IPS-NIHi7 (cell line): Measurements from ENCODE around the gene SLC39A6.
"Not testable (repeated sequence)": the region's sequence is repeated elsewhere in the genome, so short reads cannot be mapped to it uniquely, and the experiment has no call there.

Experiments
- DNase-seq: peaks from one replicate; pipeline ENCODE4 v3.0.0; 2012; ENCODE audit warnings: mixed read lengths; ENCODE audit errors: extremely low spot score

SLC39A6 gene, protein sequence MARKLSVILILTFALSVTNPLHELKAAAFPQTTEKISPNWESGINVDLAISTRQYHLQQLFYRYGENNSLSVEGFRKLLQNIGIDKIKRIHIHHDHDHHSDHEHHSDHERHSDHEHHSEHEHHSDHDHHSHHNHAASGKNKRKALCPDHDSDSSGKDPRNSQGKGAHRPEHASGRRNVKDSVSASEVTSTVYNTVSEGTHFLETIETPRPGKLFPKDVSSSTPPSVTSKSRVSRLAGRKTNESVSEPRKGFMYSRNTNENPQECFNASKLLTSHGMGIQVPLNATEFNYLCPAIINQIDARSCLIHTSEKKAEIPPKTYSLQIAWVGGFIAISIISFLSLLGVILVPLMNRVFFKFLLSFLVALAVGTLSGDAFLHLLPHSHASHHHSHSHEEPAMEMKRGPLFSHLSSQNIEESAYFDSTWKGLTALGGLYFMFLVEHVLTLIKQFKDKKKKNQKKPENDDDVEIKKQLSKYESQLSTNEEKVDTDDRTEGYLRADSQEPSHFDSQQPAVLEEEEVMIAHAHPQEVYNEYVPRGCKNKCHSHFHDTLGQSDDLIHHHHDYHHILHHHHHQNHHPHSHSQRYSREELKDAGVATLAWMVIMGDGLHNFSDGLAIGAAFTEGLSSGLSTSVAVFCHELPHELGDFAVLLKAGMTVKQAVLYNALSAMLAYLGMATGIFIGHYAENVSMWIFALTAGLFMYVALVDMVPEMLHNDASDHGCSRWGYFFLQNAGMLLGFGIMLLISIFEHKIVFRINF

DNA sequence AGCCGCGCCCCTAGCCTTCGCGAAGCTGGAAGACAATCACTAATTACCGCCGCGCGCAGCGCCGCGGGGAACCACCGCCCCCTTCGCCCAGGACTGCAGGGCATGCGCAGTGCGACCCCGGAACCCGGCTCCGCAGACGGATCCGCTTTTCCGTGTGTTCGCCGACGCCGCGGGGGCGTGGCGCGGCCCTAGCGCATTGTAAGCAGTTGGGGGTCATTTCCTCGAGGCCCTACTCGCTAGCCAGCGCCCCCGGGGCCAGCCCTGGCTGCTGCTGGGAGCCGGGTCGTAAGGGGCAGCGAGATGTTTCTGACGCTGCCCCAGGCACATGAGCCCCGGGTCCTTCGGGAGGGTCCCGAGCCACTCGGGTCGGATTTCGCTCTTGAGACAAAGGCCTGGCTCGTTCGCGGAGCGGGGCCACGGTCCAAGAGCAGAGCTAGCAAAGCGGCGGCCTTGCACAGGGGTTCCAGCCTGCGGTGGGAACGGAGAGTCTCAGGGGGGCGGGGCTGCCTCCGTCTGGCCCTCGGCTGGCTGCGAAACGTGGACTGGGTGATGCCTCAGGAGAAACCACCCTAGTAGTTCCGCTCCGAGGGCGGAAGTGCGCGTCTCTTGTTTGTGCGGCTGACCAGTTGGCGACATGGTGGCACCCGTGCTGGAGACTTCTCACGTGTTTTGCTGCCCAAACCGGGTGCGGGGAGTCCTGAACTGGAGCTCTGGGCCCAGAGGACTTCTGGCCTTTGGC, at the start of gene SLC39A6, which contains the start of gene ELP2:
Gene SLC39A6 (minus strand): TSS at position 41 of the 739 bp plus-strand sequence. CDS start 2,333 bp downstream, outside the sequence.
Gene ELP2 (plus strand): TSS at position 600 of the 739 bp plus-strand sequence. CDS start 35 bp downstream, at position 635.
- peak; percentile 96 for DNase-seq

DNA sequence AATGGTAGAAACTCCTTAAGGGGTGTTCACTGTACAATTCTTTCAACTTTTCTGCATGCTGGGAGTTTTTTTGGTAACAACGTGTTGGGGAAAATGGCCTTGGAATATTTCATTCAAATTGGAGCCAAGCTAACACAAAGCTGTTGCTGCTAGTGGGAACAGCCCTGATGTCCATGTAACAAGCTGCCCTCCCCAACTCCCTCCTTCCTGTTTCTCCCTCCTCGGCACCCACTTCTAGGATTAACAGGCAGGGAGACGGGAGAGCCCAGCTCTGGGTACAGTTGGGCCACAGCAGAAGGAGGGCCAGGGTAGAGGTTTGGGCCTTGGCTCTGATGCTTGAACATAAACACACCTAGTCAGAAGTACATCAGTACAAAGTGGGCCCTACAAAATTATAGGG, 48.8 kb upstream of the SLC39A6 start:
- DNase-seq = no peak

DNA sequence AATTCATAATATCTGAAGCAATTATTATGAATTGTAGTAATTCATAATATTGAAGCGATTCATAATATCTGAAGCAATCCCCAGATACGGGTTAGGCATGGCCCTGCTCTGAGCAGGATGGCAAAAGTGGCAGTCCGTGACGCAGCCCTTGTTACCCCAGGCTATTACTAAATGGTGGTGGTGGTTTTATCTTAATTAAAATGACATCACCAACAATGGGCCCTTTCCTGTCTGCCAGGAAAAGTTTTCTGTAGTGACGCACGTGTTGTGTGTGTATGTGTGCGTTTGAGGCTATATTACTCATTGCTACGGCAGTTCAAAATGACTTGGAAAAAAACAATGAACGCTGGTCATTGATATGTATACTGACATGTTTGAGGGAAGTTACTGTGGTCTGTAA, 47.6 kb upstream of the SLC39A6 start:
- DNase-seq = no peak

DNA sequence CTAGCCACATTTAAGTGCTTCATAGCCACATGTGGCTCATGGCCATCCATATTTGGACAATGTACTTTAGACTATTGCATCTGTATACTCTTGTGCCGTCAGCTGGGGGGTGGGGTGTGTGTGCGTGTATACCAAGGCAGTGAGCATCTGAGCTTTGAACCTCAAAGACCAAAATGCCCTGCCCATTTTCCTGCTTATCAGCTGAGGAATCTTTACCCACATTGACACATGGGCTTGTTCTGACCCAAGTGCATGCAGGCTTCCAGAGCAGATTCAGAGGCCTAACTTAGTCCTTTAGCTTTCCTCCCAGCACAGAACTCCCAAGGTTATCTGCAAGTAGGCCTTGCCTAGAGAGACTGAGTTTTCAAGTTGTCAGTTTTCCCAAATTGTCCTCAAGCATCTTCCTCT, 47.0 kb upstream of the SLC39A6 start:
- no peak for DNase-seq

DNA sequence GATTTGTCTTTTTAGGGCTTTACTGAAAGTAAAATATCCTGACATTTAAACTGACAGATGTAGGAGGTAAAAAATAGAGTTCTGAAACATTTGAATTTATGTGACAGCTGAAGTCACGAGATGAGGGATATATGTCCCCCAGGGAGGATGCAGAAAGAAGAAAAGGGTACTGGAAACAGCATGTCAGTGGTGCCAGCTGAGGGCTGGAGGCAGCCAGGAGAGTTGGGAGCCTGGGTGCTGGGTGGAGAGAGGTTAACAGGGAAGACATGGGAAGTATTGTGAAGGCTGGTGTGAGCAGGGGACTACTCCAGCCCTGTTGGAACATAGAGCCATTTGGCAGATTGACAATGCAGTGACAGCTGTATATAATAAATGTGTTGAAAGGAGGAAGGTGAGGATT, 46.3 kb upstream of the SLC39A6 start:
- DNase-seq = no peak

DNA sequence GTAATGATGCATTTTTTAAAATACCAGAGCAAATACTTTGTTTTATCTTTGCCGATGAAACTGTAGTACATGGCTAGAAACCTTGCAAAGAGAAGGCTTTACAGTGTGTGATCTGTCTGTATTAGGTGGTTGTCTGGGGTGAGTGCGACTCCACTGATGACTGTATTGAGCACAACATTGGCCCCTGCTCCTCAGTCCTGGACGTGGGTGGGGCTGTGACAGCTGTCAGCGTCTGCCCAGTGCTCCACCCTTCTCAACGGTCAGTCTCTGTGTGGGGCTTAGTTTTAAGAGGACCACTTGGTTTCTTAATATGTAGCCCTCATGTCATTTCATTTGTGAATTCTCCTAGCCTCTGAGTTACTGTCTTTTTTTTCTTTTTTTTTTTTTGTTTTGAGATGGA, 40.8 kb upstream of the SLC39A6 start:
- no peak for DNase-seq

DNA sequence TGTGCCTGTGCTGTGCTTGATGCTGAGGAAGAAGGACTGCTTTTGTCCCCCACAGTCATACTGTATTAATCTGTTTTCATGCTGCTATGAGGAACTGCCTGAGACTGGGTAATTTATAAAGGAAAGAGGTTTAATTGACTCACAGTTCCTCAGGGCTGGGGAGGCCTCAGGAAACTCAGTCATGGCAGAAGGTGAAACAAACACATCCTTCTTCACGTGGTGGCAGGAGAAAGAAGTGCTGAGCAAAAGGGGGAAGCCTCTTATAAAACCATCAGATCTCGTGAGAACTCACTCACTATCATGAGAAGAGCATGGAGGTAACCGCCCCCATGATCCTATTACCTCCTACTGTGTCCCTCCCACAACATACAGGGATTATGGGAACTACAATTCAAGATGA, 39.2 kb upstream of the SLC39A6 start:
- not testable (repeated sequence) for DNase-seq

DNA sequence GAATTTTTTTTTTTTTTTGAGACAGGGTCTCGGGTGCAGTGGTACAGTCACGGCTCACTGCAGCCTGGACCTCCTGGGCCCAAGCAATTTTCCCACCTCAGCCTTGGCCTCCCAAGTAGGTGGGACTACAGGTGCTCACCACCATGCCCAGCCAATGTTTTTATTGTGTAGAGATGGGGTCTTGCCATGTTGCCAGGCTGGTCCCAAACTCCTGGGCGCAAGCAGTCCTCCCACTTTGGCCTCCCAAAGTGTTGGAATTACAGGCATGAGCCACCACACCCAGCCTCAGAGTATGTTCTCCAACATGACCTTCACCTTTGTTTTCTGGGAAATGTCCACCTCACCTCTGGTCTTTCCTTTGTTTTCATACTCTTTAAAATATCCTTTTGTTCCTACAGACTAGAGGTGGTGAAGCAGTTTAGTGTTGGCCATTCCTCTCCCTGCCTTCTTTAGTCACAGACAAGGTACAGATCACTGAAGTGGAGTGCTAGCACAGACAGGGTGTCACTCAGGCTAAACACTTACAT, 38.6 kb upstream of the SLC39A6 start:
- DNase-seq = no peak

DNA sequence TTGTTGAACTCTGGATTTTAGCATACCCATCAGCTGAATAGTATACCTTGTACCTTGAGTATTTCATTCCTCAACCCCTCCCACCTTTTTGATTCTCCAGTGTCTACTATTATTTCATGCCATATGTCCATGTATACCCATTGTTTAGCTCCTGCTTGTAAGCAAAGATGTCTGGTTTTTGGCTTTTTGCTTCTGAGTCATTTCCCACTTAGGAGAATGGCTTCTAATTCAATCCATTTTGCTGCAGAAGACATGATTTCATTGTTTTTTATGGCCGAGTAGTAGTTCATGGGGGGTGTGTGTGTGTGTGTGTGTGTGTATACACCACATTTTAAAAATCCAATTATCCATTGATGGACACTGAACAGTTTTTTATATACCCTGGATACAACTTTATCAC, 33.8 kb upstream of the SLC39A6 start:
- no peak for DNase-seq

DNA sequence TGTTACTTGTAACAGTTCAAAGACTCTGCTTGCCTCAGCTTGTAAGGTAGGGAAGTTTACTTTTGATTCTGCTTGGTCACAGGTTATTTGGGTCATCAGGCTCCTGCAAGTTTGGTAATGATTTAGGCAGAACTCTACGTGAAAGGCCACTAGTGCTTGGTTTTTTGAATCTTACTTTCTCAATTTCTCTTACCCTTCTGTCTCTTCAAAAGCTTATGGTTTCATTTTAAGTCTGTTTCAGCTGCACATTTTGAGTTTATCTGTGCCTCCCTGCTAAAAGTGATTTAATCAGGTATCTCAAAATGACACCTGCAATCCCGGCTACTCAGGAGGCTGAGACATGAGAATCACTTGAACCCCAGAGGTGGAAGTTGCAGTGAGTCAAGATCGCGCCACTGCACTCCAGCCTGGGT, 31.8 kb upstream of the SLC39A6 start:
- no peak for DNase-seq

DNA sequence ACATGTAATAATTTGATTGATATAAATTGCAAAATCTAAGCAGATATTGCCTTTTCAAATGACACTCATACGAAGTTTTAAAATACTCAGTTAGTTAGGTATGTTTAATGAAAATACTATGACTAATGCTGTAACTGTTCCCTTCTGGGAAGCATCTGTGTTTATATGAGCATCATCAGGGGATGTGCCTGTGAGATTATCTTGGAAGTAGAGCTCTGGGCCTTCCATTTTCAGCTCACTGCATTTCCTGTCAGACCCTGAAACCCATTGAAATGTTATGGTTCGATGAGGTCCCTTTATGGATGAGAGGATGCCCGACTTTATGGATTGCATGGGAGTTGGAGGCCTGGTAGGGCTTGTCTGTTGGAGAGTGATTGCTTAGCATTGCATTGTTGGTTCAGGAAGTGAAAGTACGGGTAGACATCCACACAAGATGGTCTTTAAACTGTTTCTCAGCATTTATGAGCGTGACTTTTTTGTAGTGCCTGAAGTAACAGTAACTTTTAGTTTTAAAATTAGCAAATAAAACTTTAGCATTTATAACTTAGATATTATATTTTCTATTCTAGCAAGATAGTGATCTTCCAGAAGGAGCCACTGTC, 29.2 kb upstream of the SLC39A6 start:
- no peak for DNase-seq

DNA sequence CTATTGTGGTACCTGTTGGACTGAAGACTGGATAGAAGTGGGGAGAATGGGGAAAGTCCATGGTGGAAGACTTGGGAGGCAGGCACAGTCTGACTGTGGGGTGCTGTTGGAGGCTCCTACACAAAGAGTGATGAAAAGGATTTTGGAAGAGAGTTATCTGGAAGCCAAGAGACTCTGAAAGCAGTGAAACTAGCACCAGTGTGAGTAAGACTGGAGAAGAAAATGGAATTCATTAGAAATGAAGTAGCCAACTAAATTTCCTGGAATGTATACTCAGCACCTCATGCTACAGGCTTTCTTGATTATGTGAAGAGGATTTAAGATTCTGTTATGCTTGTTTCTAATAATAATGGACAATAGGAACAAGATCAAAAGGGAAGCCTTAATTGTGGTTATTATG, 28.3 kb upstream of the SLC39A6 start:
- DNase-seq = no peak

DNA sequence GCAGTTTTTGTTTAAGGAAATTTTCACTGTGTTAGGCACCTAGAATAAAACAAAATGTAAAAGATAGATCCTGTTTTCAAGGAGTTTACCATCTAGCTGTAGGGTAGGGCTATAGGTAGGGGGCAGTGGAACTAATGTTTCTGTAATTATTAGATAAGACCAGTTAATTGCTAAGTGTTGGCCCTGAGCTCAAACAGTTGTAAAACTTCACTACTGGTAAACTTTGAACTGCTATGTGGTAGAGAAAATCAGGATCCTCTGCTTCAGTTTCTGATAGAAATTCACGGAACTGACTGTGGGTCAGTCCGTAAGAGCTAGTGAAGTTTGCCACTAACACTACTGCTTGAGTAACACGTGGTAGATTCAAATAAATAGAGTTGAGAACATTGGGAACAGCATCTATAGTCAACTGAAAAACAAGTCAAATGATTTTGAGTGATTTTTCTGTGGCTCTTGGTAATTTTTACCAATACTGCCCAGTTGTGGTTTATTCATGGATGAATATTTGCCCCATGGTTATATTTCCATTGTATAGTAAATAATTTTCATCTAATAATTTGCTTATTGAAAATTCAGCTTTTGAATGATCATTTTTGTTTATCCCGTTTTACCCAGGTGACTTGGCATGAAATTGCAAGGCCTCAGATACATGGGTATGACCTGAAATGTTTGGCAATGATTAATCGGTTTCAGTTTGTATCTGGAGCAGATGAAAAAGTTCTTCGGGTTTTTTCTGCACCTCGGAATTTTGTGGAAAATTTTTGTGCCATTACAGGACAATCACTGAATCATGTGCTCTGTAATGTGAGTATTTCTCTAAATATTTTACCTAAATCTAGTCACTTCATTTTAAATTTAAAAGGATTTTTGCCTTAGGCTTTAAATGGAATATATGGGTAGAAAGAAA, 27.0 kb upstream of the SLC39A6 start:
- DNase-seq = no peak

DNA sequence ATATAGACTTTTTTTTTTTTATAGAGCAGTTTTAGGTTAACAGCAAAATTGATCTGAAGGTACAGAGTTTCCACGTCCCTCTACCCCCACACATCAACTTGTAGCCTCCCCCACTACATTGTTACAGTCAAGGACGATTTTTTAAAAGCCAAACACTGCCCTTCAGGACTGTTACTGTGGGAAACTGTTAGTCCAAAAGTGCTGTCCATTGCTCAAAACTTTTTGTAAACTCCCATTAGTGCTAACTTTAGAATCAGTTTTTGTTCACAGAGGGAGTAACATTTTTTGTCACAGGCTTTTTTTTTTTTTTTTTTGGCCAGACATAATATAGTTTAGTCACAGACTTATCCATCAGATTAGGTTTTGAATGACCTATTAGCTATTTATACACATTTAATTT, 24.6 kb upstream of the SLC39A6 start:
- no peak for DNase-seq

DNA sequence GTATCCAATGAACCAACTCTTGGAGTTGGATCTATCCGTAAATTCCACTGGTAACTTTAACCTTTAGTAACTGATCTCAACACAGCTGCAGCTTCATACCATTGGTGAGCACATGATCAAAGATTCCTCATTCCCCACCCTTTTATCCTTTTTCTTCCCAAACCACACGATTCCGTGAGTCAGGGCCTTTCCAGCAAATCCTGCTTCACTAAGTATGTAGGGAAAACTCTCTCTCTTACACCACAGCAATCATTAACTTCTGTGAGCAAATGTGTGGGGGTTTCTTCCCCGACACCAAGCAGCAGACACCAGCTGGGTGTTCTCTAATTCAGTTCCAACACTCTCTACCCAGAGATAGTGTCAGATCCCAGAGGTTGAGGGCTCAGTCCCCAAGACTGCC, 24.1 kb upstream of the SLC39A6 start:
- DNase-seq = no peak

DNA sequence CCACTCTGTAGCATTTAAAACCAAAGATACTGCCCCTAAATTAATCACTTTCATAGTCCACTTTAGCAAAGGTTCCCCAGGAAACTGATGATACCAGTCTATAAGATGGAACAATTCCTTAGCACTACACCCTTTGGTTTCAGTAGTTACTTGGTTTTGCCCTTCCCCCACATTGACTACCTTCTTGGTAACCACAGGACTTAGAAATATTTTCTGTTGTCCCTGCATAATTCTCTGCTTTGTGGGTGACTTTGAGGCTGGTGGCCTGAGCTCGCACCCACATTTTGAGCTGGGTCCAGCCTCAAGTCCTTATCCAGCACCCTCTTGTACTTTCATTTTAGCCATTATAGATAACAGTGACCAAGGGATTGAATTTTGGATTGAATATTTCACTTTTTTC, 23.6 kb upstream of the SLC39A6 start:
- DNase-seq = no peak

DNA sequence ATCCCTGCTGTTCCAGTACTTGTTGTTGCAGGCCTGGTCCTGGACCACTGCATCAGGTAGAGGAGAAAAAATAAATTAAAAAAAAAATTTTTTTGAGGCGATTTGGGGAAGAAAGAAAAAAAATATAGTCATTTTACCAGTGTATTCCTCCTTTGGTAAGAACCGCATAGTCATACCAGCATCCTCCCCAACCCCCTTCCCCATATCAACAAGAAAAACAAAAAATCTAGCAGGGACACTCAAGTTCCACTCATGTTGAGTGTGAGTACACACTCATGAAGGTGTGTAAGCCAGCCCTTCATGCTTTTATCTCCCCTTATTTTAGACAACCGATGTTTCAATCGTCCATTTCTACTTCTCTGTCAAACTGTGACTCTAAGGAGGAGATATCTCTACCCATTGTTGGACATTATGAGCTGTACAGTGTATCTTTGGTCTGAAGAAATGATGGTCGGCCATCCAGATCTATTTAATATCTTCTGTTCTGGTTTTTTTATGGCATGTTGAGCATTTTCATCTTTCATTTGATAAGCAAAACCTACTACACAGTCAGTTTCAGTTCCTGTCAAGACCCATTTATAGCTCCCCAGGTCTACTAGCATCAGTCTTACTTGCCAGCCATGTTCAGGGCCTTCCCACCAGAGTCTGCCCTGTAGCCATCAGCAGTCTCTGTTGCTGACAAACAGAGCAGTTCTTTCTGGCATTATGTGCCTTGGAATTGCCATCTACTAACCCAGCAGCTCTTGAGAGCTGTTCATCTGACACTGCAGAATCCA, 20.6 kb upstream of the SLC39A6 start:
- DNase-seq = no peak

DNA sequence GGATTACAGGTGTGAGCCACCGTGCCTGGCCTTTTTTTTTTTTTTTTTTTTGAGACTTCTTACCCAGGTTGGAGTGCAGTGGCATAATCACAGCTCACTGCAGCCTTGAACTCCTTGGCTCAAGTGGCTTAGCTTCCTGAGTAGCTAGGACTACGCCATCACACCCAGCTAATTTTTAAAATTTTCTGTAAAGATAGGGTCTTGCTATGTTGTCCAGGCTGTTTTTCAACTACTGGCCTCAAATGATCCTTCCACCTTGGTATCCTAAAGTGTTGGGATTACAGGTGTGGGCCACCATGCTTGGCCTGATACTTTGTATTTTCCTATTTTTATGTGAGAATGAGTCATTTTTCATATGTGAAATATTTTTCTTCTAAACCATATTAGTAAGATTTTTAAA, 14.3 kb upstream of the SLC39A6 start:
- DNase-seq = no peak

DNA sequence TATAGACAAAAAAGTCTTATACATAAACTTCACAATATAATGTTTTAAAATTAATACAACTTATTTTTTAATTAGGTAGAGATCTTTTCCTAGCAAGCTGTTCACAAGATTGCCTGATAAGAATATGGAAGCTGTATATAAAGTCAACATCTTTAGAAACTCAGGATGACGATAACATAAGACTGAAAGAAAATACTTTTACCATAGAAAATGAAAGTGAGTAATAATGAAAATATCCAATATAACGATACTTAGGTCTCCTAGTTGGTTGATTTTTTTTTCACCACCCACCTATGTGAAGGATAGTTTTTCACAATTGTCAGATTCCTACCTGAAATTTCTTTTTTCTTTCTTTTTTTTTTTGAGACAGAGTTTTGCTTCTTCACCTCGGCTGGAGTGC, 13.6 kb upstream of the SLC39A6 start:
- no peak for DNase-seq

DNA sequence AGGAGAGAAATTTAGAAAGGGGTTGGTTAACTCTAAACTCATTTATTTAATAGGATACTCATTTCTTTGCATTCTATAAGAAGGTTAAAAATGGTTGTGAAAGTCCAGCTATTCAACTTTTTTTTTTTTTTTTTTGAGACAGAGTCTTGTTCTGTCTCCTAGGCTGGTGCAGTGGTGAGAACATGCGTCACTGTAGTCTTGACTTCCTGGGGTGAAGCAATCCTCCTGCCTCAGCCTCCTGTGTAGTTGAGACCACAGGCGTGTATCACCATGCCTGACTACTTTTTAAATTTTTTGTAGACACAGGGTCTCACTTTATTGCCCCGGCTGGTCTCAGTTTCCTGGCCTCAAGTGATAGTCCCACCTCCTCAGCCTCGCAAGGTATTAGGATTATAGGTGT, 12.4 kb upstream of the SLC39A6 start:
- no peak for DNase-seq
